GM23248 (cell line): ENCODE data around the gene ZCCHC2.

ENCODE experiments used
- EZH2 ChIP-seq: fragments of 200-600 bp; sonication (generic); IDR thresholded peaks from 2 replicates; pipeline ENCODE4 v1.6.1; 2018; ENCODE audit warnings: antibody characterized with exemption, mild to moderate bottlenecking; ENCODE audit not compliant: insufficient read depth, poor library complexity, severe bottlenecking
- EZH2phosphoT487 ChIP-seq: fragments of 200-600 bp; sonication (generic); IDR thresholded peaks from 2 replicates; pipeline ENCODE4 v1.6.1; 2018; ENCODE audit warnings: antibody characterized with exemption, moderate library complexity, mild to moderate bottlenecking, low read depth; ENCODE audit not compliant: insufficient read depth

DNA sequence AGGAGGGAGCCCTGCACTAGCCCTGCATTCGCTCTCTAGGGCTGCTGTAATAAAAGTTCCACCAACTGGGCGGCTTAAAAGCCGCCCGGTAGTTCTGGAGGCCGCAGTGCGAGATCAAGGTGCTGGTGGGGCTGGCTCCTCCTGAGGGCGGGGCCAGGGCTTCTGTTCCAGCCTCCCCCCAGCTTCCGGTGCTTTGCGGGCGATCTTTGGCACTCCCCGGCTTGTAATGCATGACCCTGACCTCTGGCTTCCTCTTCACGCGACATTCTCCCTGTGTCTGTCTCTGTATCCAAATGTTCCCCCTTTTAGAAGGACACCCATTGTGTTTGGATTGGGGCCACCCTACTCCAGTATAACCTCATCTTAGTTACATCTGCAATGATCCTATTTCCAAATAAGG is 84.5 kb downstream of the ZCCHC2 start:
- TF ChIP-seq EZH2 (no peak), EZH2phosphoT487 (no peak)
